ENCODE measurements around the gene TBC1D9B. TPM values are rescaled to one million over a fixed set of nuclear protein-coding genes. Genes with fewer than 3 reads are reported as not detected.

TBC1D9B gene
- total RNA-seq, 4 donors from 2014 or later = 75.5 to 115 (median 94.3) TPM

DNA sequence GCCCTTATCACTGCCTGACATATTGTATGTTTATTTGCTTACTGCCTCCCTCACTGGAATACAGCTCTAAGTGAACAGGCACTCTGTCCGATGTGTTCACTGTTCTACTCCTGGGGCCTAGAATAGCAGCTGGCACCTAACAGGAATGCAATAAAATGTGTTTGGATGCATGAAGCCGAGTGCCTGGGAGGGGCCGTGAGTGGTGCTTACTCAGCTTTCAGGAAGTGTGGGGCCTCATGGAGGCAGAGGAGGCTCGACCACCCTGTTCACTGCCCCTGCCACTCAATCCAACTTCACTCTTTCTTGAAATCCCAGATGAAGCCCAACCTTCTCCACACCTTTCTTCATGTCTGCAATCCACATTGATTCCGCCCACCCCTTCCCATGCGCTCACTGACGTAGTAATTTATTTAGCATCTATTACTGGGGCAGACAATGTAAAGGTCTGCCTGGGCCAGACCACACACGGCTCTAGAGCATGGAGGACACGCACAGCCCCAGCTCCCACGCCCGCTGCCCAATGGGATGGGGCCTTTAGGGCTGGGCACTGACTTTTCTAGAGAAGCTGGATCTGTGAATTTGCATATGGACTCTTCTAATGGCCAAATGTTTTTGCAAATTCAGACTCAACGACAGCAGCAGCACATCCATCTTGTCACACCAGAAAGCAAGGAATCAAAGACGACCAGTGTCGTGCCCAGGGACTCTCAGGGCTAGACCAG is 21.3 kb downstream of the TBC1D9B start:
- no peaks in the 10 kb centered on the region for H3K27me3 ChIP-seq
- DNase-seq = no peak
- H3K4me3 ChIP-seq (replicated peaks in 1 of 3) = no peak overlapping the region
- WGBS, 2 donors = 90 to 94% methylated on average over 14 of the region's 14 CpGs
- no peak overlapping the region for H3K27ac ChIP-seq
- no peaks in the 10 kb centered on the region for H3K9me3 ChIP-seq
- peaks cover 43 to 47% of the 10 kb centered on the region in 2 donors for H3K36me3 ChIP-seq
- TF ChIP-seq CTCF (IDR thresholded peaks at IDR 0.05) (no peak), POLR2A (IDR thresholded peaks at IDR 0.05) (no peak)
- intact Hi-C loops (cut with DNase I) = no loop called here
- no peaks in the 10 kb centered on the region for H3K4me1 ChIP-seq

- H3K27ac ChIP-seq = no peak overlapping the region
- intact Hi-C loops (cut with DNase I) = no loop called here
- H3K9me3 ChIP-seq = no peaks in the 10 kb centered on the region
- H3K4me1 ChIP-seq = no peaks in the 10 kb centered on the region
- no peak for DNase-seq
- H3K4me3 ChIP-seq (replicated peaks in 1 of 3) = no peak overlapping the region
- H3K27me3 ChIP-seq = no peaks in the 10 kb centered on the region
- peaks cover 35 to 39% of the 10 kb centered on the region in 2 donors for H3K36me3 ChIP-seq
- WGBS, 2 donors = 94 to 95% methylated on average over 13 of the region's 13 CpGs
- TF ChIP-seq CTCF (IDR thresholded peaks at IDR 0.05) = no peak
Measured at GRCh38 chr5:179885491-179886090, 22.1 kb downstream of the TBC1D9B start.

DNA sequence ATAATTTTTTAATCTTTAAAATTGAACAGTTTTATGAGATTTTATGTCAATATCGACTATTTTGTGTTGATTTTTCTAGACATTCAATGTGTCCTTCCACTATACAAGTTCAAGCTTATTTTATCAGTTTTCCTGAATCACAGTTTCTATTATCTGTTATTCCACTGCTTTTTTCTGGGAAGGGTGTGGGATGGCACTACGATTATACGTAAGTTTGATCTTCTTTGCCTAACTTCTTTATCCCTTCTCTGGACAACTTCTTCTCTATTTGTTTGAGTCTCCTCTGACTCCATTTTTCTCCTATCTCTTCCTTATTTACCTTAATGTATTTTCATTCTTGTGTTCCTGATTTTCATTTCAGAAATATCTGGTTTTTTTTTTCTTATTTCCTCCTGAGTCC is 24.5 kb downstream of the TBC1D9B start:
- Histone ChIP-seq H3K9me3 (no peaks in the 10 kb centered on the region), H3K4me1 (no peaks in the 10 kb centered on the region), H3K36me3 (peaks cover 31 to 35% of the 10 kb centered on the region in 2 donors), H3K27ac (no peak overlapping the region), H3K4me3 (replicated peaks in 1 of 3) (no peak overlapping the region), H3K27me3 (no peaks in the 10 kb centered on the region)
- TF ChIP-seq CTCF (IDR thresholded peaks at IDR 0.05) (no peak), POLR2A (IDR thresholded peaks at IDR 0.05) (no peak)
- intact Hi-C loops (cut with DNase I) = no loop called here
- WGBS, 2 donors = 95 to 99% methylated on average over 3 of the region's 3 CpGs
- DNase-seq = no peak

GRCh38 chr5:179882338-179882737 is 25.4 kb downstream of the TBC1D9B start:
- Histone ChIP-seq H3K4me1 (no peaks in the 10 kb centered on the region), H3K4me3 (replicated peaks in 1 of 3) (no peak overlapping the region), H3K9me3 (no peaks in the 10 kb centered on the region), H3K27me3 (no peaks in the 10 kb centered on the region), H3K36me3 (peaks cover 26 to 27% of the 10 kb centered on the region in 2 donors), H3K27ac (no peak overlapping the region)
- 85 to 93% methylated on average over 4 of the region's 4 CpGs for WGBS, 2 donors
- intact Hi-C loops (cut with DNase I) = no loop called here
- TF ChIP-seq POLR2A (IDR thresholded peaks at IDR 0.05) = no peak
- TF ChIP-seq CTCF (IDR thresholded peaks at IDR 0.05) = no peak
- DNase-seq = no peak

- no peaks in the 10 kb centered on the region for H3K4me1 ChIP-seq
- TF ChIP-seq CTCF (IDR thresholded peaks at IDR 0.05) (no peak), POLR2A (IDR thresholded peaks at IDR 0.05) (no peak)
- WGBS, 2 donors = 90 to 92% methylated on average over 23 to 25 of the region's 25 CpGs
- no peak for DNase-seq
- intact Hi-C loops (cut with DNase I) = no loop called here
- no peaks in the 10 kb centered on the region for H3K9me3 ChIP-seq
- H3K36me3 ChIP-seq = peaks cover 22 to 23% of the 10 kb centered on the region in 2 donors
- H3K27ac ChIP-seq = no peak overlapping the region
- no peaks in the 10 kb centered on the region for H3K27me3 ChIP-seq
- no peak overlapping the region for H3K4me3 ChIP-seq (replicated peaks in 1 of 3)
Measured at GRCh38 chr5:179880848-179881590, 26.7 kb downstream of the TBC1D9B start.

All from thyroid gland (tissue), 4 donors.